SK-N-DZ (cell line): ENCODE measurements around the gene KRT6C.
"Not testable (repeated sequence)": the region's sequence is repeated elsewhere in the genome, so short reads cannot be mapped to it uniquely, and the experiment has no call there.

Experiments used
- DNase-seq: peaks from one replicate; pipeline ENCODE4 v3.0.0-alpha.2; 2015; ENCODE audit warnings: low spot score

Gene KRT6C

DNA sequence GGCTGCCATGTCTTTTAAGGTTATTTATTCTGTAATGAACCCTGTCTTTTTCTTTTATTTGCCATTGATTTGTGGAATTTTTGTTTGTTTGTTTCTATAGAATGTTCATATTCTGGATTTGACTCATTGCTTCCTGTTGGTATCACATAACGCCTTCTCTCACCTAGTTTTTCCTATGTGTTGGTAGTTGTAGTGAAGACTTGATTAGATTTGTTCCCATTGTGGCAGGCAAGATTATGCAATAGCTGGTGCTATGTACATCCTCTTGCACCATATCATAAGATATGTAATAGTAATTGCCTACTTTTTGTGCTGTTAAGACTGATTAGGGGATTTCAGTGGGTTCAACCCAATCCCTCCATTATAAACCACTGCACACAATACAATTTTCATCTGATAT lies 17.8 kb downstream of the KRT6C start:
- DNase-seq, result no peak

DNA sequence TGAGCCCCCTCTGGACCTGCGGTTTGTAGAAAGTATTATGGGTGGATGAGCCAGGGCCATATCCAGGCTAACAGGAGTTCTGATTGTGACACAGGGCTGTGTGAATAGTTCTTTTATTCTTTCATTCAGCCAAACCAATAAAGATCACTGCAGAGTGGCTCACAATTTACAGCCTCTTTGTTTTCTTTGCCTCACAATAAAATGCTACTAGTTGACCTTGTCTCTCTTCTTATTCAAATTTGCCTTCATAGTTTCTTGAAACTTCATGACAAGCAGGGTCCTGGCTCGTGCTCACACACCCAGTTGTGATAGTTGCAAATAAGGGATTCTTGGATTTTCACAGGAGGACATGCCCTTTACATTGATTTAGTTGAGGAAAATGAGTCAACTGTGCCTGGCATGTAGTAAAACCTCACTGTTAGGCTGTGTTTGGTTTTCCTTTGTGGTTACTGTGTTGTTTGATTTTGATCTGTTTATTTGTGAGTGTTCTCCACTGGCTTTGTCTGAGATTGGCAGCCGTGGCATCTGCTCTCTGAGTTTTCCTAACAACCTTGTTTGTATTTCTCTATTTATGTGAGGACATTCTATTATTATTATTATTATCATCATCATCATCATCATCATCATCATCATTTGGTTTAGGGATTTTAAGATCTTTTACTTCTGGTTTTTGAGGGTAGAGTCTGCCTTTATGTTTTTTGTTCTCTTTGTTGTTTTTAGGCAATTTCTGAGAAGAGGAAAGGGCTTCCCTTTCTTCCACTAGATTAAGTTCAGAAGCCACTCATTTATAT lies 19.0 kb downstream of the KRT6C start:
- no peak for DNase-seq

DNA sequence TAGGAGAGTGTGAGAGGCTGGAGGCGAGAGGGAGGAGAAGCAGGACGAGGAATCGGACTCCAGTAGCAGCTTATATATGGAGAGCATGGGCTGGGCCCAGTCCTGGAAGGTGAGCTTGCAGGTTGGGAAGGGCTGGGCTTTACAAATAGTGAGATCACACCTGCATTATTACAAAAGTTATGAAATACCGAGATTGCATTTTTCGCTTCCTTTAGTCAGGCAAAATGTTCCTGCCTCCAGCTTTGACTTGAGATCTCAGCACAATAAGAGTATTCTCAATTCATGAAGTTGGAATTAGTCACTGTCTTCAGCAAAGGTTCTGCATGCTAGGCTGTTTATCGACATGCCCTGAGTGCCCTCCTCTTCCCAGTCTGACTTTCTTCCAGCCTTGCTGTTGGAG lies 21.5 kb downstream of the KRT6C start, which contains the start of gene KRT6B:
Gene KRT6B (minus strand): TSS at position 46 of the 400 bp plus-strand sequence. CDS start 68 bp downstream, outside the sequence.
- DNase-seq, result no peak

DNA sequence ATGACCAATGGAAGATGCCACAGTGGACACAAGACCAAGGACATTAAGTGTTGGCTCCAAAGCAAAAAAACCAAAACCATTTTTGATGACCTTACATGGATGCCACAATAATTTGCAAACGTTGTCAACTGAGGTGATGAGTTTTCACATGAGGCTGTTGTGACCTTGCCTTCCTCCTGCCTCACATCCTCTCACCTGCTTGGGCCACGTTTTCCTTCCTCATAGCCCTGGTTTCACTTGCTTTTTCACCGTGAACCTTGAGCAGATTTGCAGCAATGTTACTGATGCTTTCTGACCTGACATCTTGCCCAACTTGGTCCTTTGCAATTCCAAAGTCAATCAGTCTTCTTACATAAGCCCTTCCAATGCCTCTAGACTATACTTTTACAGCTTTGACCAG lies 25.4 kb downstream of the KRT6C start:
- DNase-seq, result no peak

DNA sequence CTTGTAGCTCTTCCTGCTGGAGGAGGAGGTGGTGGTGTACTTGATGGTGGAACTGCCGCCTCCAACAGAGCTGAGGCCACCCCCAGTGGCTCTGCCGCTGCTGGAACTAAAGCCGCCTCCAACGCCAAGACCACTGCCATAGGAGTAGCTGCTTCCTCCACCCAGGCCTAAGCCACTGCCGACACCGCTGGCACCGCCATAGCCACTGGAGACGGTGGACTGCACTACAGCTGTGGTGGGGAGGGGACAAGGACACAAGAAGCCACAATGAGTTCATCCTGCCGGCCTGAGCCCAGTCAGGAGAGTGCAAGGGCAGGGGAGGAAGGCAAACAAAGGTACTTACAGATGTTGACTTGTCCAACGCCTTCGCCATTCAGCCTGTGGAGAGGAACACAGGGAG lies 26.4 kb downstream of the KRT6C start:
- DNase-seq, result not testable (repeated sequence)

DNA sequence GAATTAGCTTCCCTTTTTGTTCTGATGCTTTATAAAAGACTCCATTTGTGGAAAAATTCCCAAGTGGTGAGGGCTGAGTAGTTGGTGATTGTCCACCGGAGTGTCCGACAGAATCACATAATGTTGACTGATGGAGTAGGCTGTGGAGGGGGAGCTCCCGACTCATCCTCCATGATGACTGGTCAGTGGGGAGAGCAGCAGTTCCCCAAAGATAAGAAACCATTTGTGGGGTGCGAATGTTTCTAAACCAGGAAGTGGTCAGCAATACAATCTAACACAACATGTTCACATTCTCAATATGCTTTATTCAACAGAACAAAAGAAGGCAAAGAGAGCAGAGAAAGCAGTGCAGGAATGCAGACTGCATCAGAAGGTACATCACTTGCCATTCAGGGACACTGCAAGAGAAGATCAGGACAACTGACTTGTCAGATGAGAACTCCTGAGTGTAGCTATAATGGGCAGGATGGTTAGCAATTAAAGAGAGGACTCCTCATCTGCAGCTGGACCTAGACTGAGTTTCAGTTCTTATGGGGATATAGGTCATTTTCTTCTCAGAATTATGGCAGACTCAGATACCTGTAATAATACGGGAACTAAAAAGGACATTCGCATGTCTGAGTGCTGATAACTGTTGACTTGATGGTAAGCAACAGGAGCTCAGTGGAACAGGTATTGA lies 27.1 kb downstream of the KRT6C start:
- DNase-seq, result no peak

DNA sequence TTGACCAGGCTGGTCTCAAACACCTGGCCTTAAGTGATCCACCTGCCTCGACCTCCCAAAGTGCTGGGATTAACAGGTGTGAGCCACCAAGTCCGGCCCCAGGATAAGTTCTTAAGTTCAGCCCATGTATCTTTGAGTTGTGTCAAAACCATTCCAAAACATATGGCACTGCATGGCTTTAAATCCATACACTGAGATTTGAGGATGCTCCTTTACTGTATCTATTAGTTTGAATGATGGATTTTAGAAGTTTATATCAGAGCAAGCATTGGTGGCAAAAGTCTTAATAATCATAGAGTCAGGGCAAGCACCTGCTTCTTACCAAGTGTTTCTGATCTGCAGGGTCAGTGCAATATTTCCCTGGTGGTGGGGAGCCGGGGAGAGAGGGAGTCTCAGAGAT lies 27.7 kb downstream of the KRT6C start:
- DNase-seq, result no peak

DNA sequence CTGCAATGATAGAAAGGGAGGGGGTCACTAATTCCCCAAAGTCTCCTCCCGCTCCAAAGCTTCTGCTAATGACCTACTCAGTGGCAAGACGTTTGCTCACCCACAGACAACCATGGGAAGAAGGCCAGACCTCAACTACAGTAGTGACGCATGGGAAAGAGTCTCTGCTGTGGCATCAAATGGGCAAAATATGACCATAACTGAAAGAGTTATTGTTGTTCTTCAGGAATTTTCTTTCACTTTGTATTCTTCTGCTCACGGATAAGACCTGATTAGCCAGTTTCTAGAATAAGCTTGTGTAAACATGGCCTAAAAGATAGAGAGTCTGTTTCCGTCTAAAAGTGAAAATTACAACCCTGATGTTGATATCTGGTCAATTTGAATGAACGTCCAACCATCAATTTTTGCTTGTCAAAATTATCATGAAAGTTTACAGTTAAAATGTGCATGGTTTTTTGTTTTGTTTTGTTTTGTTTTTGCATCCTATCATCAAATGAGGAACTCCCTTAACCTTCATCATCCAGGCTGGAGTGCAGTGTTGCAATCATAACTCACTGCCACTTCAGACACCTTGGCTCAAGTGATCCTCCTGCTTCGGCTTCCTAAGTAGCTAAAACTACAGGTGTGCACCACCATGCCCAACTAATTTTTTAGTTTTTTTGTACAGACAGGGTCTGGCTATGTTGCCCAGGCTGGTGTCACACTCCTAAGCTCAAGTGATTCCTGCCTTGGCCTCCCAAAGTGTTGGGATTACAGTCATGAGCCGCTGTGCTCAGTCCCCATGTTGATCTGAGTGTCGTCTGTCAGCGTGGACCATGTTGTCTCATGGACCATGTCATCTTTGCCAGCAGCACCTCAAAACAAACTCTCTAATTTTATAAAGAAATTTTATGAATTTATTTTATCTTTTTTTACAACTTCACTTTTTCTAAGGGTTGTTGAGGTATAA lies 28.7 kb downstream of the KRT6C start:
- no peak for DNase-seq

DNA sequence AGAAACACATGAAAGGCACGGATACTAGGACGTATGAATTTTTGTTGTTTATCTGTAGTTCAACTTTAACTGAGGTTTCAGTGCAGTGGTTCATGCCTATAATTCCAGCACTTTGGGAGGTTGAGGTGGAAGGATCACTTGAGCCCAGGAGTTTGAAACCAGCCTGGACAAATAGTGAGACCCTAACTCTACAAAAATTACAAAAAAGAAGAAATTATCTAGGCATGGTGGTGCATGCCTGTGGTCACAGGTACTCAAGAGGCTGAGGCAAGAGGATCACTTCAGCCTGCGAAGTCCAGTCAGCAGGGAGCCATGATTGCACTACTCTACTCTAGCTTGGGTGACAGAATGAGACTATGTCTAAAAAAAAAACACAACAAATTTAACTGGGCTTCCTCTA lies 29.6 kb downstream of the KRT6C start:
- DNase-seq, result no peak

DNA sequence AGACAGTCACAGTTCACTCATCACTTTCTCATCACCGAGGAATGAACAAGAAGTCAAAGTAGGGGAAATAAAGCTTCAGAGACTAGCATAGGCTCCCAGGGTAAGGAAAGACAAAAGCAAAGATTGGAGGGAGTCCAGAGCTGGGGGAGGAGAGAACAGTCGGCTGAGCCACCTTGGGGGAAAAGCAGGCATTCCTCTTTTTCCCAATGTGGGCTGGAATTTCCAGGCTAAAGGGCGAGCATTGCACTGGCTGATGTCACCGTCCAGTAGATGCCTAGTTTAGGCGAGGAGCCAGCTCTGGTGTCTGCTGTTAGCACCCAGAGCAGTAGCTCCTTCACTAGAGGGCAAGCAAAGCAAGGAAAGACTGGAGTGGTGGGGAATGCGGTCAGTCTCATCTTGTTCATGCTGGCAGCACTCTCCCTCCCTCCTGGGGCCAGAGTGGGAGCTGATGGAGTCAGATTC lies 31.0 kb downstream of the KRT6C start:
- no peak for DNase-seq

DNA sequence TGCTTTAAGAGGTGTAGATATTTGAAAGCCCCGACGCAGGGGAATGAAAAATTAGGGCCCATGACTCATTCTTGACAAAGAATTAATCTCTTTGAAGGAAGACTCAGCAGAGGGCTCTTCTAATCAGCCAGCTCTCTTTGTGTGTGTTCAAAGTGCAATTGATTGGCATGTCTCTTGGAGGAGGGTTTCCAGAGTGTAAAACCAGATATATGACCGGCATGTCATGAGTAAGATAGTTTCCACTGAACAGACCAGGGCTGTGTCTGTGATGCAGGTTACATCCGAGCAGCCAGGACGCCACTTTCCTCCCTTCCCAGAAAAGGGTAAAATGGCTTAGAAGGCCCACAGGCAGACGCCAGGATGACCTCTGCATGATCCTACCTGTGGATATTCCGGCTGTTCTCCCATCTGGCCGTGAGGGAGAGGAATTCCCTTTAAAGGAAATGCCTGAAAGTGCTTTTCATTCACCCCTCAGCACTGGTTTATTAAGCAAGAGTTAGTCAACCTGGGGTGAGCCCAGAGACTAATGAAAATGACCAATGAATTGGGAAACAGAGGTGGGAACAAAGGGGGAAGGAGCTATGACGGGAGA lies 32.2 kb downstream of the KRT6C start:
- DNase-seq, result no peak

DNA sequence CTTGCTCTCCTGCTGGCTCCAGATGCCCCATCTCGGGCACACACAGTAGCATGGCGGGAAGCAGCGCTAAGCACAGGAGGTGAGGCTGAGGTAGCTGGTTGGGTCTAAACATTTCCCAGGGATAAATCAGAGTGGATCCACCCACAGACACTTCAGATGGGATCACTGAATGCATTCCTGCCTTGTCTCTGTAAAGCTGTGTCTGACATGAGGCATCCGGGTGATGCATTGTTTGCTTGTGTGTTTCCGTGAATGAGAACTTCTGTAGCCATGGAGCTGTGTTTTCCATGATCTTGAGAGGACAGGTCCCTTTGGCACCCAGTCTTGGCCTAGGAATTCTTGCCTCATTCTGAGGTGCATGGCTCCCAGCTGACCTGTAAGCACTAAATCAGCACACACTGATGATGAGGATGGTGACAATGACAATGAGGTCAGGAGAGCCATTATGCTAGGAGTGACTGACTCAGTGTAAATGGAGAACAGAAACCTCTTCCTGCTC lies 32.7 kb downstream of the KRT6C start:
- no peak for DNase-seq

DNA sequence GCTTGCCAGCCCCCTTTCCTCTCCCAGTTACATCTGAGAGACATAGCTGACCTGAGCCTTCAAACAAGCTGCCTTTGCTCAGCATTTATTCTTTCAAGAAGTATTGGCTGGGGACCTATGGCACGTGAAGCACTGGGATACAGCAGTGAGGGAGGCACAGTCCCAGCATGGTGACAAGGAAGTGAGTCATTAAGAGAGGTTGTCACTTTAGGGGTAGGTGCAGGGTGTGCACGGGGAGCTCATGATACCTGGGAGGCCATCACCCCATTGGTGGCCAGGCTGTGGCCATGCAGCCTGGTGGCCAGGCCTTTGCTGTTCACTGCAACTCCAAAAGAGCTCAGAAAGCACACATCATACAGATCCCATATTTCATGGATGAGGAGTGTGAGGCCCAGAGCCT lies 33.8 kb downstream of the KRT6C start:
- DNase-seq, result no peak

DNA sequence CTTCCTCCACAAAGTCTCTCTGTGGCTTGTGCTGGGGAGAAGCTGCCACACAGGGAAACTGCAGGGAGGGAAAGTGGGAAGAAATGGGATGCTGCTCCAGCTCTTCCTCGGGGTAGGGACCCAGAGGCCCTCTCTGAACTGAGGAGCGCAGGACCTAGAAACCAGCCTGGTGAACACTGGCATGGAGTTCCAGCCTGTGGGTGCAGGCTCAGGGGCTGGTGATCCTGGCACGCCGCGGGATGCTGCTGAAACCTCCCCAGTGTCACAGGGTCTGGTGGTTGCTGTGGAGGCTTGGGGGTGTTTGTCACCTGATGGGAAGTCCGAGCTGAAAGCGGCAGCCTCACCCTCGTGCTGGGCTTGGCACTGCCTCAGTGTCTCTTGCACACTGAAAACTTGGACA lies 34.2 kb downstream of the KRT6C start:
- no peak for DNase-seq

DNA sequence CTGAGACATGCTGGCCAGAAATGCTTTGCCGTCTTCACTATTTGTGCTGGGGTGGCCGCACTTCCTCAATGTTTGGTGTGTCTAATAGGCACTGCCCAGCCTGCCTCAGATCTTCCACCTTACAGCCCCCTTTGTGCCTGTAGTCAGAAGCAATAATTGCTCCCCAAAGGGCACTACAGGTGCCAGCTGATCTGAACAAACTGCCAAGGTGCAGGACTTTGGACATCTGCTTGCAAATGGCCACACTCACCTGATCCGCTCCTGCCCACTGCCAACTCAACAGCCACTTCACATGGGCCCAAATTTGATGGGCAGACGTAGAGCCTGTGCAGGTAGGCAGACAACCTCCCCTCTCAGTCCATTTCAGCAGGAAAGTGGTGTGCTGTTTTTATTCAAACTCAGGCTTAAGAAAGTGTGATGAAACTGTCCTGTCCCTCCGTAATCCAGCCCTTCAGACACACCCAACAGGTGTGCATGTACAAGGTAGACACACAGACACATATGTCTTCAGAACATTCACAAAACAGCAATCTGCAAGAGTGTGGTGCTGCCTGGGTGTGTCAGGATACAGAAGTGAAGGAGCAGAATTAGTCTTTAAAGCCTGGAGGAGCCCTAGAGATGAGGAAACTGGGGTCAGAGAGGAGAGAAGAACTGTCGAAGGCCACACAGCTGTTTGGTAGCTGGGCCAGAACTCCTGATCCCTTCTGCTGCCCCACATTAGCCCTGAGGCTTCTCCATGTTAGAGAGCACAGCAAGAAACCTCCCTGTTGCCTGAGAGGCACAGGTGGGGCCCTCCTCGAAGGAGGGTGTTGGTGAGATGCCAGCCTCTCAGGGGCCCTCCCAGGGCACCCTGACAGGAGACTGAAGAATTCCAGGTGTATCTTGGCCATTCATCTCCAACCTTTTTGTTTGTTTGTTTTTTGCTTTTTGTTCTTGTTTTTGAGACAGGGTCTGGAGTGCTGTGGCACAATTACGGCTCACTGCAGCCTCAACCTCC lies 35.0 kb downstream of the KRT6C start:
- DNase-seq, result no peak

DNA sequence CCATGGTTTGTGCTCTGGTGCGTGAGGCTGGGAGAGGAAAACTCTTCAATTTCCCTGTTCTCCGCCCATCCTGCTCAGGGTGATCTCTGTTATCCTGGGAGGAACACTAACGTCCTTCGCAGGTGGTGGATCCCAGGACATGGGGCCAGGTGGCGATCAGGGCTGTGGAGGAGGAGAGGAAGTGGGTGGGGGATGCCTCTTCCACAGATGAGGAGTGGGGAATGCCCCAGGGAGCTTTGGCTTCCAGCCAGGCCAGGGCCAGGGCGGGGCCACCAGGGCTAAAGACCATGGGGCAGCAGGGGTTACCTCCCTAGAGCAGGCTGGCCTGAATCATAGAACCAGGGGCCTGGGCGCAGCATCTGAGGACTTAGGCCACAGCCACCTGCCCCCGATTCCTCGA lies 36.1 kb downstream of the KRT6C start:
- no peak for DNase-seq

DNA sequence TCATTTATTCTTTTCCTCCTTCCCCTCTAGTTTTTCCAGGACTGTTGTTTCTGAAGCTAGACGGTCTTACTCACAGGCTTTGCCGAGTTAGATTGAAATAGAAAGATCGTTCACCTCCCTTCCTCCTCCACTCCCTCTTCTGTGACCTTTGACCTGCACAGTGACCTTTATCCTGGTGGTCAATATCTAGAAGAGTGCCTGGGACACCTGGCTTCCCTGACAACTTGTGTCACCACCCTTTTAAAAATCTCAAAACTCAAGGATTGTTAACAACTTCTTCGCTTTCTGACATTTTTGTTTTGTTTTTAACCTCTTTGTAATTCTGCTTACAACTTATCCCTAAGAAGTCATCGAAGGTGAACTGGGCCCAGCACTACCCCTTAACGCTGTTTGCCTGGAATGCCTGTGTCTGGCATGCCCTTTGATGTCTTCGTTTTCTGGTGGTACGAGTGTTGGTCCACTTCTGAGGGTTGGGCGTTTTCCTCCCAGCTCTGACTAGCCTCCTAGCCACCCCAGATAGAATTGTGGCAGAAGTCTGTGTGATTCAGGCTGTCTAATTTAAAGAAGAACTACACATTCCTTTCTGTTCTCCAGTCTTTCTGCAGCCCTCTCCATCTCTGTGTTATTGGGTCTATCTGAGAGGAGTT lies 36.7 kb downstream of the KRT6C start:
- DNase-seq, result no peak

DNA sequence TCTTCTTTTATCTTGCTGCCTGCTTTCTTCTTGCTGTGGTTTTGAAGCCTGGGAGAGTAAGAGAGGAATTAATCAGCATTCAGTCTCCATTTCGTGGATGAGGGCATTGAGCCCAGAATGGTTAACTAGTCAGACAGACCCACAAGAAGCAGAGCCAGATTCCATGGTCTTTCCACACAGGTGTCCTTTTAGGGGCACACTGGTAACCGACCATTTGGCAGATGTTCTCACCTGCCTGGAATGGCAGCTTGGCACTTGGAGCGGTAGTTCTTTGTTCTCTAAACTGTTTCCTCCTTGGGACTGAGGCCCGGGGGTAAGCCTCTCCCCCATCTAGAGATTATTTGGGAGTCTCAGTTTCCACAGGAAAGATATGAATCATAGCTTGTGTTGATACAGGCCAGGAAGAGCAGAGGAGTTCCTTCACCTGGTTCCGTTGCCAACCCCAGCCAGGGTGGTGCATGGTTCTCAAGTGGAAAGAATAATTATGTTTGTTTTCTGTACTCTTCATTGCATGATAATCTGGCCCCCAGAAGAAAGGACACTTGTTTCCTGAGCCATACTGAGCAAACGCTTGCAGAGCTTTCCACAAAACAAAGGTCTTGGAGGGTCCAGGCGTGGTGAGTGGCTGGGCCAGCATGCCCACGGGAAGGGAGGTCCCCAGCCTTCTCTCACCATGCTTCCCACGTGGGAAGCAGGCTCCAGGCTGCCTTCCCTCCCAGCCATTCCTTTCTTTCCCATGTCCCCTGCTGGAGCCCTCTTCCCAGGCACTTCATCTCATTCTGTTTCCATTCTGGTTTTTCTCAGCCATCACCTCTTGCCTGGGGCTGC lies 37.4 kb downstream of the KRT6C start:
- DNase-seq, result no peak

DNA sequence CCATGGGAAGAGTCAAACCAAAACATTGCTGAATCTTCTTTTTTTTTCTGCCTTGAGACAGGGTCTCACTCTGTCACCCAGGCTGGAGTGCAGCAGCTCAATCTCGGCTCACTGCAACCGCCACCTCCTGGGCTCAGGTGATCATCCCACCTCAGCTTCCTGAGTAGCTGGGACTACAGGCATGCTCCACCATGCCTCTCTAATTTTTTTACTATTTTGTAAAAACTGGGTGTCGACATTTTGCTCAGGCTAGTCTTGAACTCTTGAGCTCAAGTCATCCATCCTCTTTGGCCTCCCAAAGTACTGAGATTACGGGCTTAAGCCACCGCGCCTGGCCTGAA lies 38.0 kb downstream of the KRT6C start:
- no peak for DNase-seq
